Ovary (tissue), 9 donors: Measurements from ENCODE around the gene CFAP90. TPM values are rescaled to one million over a fixed set of nuclear protein-coding genes. Genes with fewer than 3 reads are reported as not detected.

Experiments
- DNase-seq, 5 donors: peaks; one replicate each; pipeline ENCODE4 v3.0.0-alpha.2; 2019 to 2020
- H3K27ac ChIP-seq, 2 donors: fragments of 200-600 bp; one replicate each; pipeline versions ENCODE4 v1.5.1 to v1.8.0; 2019 to 2022
- H3K27me3 ChIP-seq: fragments of 200-600 bp; one replicate; pipeline ENCODE4 v1.8.0; 2022
- H3K36me3 ChIP-seq: fragments of 200-600 bp; sonication (generic); one replicate; pipeline ENCODE4 v1.5.1; 2019
- H3K4me1 ChIP-seq: one replicate; pipeline ENCODE4 v1.8.1; 2013; ENCODE audit warnings: mild to moderate bottlenecking, moderate library complexity; ENCODE audit not compliant: insufficient read depth
- H3K4me3 ChIP-seq: fragments of 200-600 bp; sonication (generic); one replicate; pipeline ENCODE4 v1.5.1; 2017
- H3K9me3 ChIP-seq, 2 donors: fragments of 200-600 bp in 1 of 2; sonication (generic) in 1 of 2; one replicate each; pipeline versions ENCODE4 v1.5.1 to v1.8.1; 2013 to 2019; ENCODE audit warnings: mild to moderate bottlenecking in 1 of 2, moderate library complexity in 1 of 2
- CTCF ChIP-seq, 3 donors: fragments of 450-650 bp in 2 of 3; fragments of 200-600 bp in 1 of 3; IDR thresholded peaks; one replicate each; pipeline versions ENCODE4 v1.5.1 to v1.8.0; 2016 to 2022; ENCODE audit warnings: antibody characterized with exemption in 3 of 3, mild to moderate bottlenecking in 1 of 3
- EP300 ChIP-seq: sonication (generic); formaldehyde crosslinking; IDR thresholded peaks from one replicate; pipeline ENCODE4 v1.6.1; 2017; ENCODE audit warnings: antibody characterized with exemption
- POLR2A ChIP-seq: fragments of 450-650 bp; IDR thresholded peaks from one replicate; pipeline ENCODE4 v1.6.1; 2017; ENCODE audit warnings: antibody characterized with exemption, mild to moderate bottlenecking, moderate library complexity
- WGBS, 3 donors: extraction: QIAGEN DNeasy Blood & Tissue Kit in 1 of 3; methylation state at CpG; one replicate each; pipeline versions ENCODE4 v1.1.5 to v1.1.7; 2013 to 2017; 5-methylcytosine and 5-hydroxymethylcytosine counted together
- intact Hi-C, 4 donors: fragments of 100-400 bp; cut with DNase I; formaldehyde crosslinking; loops; one replicate each; pipeline versions ENCODE4 v1.11.0 to v1.15.1; 2022 to 2023
- polyA plus RNA-seq, 2 donors: library from polyadenylated mRNA; stranded (reverse); fragments of 200-250 nt in 1 of 2; fragments of 350-450 nt in 1 of 2; fragmentation: Illumina TruSeq in 1 of 2; extraction: RNeasy Lipid Tissue Mini Kit (QIAGEN cat#74804) in 1 of 2; gene quantifications; one replicate each; pipeline ENCODE4 v1.2.3, GENCODE V29; 2013 to 2014
- total RNA-seq, 7 donors: library from RNA; depleted of rRNA in 2 of 7; stranded (reverse); fragments of >200 nt in 2 of 7; fragmentation: NEBNext Ultra II Directional in 3 of 7; extraction: Animal tissue kit (Norgen Biotek cat#: 25700) in 3 of 7; gene quantifications; one replicate each; pipeline versions ENCODE4 v1.1.0 to v1.2.4, GENCODE V29; 2016 to 2023
- donor health status: DM: no; HTN: no; CAD: no; lungs with moderate emphysema.
- donor health status: DM: no; HTN: no; CAD: no.
- donor health status: Bipolar disorder and iron deficiency.
- donor health status: DM: yes; HTN: yes; CAD: no.
- donor health status: DM: no; HTN: no; CAD: no.
- donor health status: DM: yes; HTN: yes; CAD: no.

The CFAP90 gene
- total and polyA plus RNA-seq, 9 donors = 0.66 to 41.2 (median 1.0) TPM

DNA sequence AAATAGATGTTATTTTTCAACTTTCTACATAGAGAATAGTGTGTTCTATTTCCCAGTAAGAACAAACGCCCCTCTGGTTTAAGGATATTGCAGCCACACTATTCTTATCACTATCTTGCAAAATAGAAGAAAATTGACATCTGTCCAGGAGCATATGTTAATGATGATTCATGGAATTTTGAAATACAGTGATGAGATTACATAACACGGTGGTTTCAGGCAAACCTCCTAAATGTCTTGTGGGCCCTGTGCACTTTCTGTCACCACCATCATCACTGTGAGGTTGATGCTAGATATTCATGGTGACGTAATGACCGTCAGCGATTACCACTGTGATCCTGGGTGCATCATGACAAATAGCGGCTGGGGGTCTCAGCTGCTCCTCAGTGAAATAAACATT, 48.1 kb downstream of the CFAP90 start:
- H3K36me3 ChIP-seq = no peaks in the 10 kb centered on the region
- TF ChIP-seq EP300 = no peak
- TF ChIP-seq CTCF (IDR thresholded peaks at IDR 0.05) = no peak
- no peak for TF ChIP-seq POLR2A
- H3K4me1 ChIP-seq = no peaks in the 10 kb centered on the region
- H3K27ac ChIP-seq = no peak overlapping the region
- WGBS, 3 donors = 91 to 93% (median 91%) methylated on average over 6 of the region's 6 CpGs
- no peak overlapping the region for H3K4me3 ChIP-seq
- no peaks in the 10 kb centered on the region for H3K9me3 ChIP-seq
- intact Hi-C loops = no loop called here
- DNase-seq = no peak
- no peaks in the 10 kb centered on the region for H3K27me3 ChIP-seq

GRCh38 chr5:7801891-7802614, 48.9 kb downstream of the CFAP90 start:
- intact Hi-C loops = no loop called here
- Histone ChIP-seq H3K27ac (no peak overlapping the region), H3K4me1 (no peaks in the 10 kb centered on the region), H3K4me3 (no peak overlapping the region), H3K27me3 (no peaks in the 10 kb centered on the region), H3K36me3 (no peaks in the 10 kb centered on the region), H3K9me3 (no peaks in the 10 kb centered on the region)
- WGBS, 3 donors = 86 to 92% (median 88%) methylated on average over 14 of the region's 14 CpGs
- TF ChIP-seq POLR2A (no peak), CTCF (IDR thresholded peaks at IDR 0.05) (no peak), EP300 (no peak)
- no peak for DNase-seq

DNA sequence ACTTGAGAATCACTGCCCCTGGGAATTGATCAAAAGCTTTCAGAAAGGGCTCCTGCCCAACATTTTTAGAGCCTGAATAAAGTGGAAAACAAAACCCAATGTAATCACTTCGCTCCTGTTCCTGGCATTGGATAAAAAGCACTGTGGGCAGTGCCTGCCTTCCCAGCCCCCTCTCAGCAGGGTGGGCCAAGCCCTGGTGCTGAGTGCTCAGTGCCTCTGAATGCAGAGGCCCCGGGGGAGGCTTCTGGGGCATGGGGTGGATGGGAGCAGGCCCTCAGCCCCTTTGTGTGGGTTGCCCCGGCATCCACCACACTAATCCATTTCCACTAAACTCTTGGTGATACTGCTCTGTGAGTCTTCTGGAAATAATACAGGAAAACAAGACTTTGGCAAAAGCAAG, 55.6 kb downstream of the CFAP90 start:
- WGBS, 3 donors = 55 to 82% (median 58%) methylated on average over 2 to 3 of the region's 3 CpGs
- no peaks in the 10 kb centered on the region for H3K36me3 ChIP-seq
- H3K4me1 ChIP-seq = no peaks in the 10 kb centered on the region
- H3K27me3 ChIP-seq = no peaks in the 10 kb centered on the region
- no peak overlapping the region for H3K27ac ChIP-seq
- H3K9me3 ChIP-seq = no peaks in the 10 kb centered on the region
- no peak for DNase-seq
- no peak overlapping the region for H3K4me3 ChIP-seq
- intact Hi-C loops = no loop called here
- TF ChIP-seq EP300 (no peak), POLR2A (no peak), CTCF (IDR thresholded peaks at IDR 0.05) (no peak)

- H3K27me3 ChIP-seq = no peaks in the 10 kb centered on the region
- H3K4me1 ChIP-seq = no peaks in the 10 kb centered on the region
- no peaks in the 10 kb centered on the region for H3K36me3 ChIP-seq
- no peak for DNase-seq
- no peak overlapping the region for H3K4me3 ChIP-seq
- intact Hi-C loops = no loop called here
- TF ChIP-seq EP300 (no peak), POLR2A (no peak), CTCF (IDR thresholded peaks at IDR 0.05) (no peak)
- H3K9me3 ChIP-seq = no peaks in the 10 kb centered on the region
- H3K27ac ChIP-seq = no peak overlapping the region
- WGBS, 3 donors = 33 to 50% (median 45%) methylated on average over 1 of the region's 1 CpG
Measured at GRCh38 chr5:7794823-7795222, 56.1 kb downstream of the CFAP90 start.
